GM23338 (cell line): Measurements from ENCODE around the gene GPR55. TPM values are rescaled to one million over a fixed set of nuclear protein-coding genes. Genes with fewer than 3 reads are reported as not detected.

Experiments used
- ATAC-seq: fragments of 200-7000 bp; cut with Tn5 transposase; 3 replicates; pipeline ENCODE4 v1.9.1; 2020
- DNase-seq: peaks from one replicate; pipeline ENCODE4 v3.0.0-alpha.2; 2015; ENCODE audit warnings: low spot score
- H2AFZ ChIP-seq: fragments of 200-600 bp; sonication (generic); 2 replicates; pipeline ENCODE4 v1.8.0; 2016; ENCODE audit warnings: antibody characterized with exemption, mild to moderate bottlenecking, moderate library complexity
- H3F3A ChIP-seq: fragments of 200-600 bp; sonication (generic); replicated peaks from 2 replicates; pipeline ENCODE4 v1.8.0; 2017; ENCODE audit warnings: antibody characterized with exemption, mixed run types, low read depth
- H3K27ac ChIP-seq: fragments of 200-600 bp; sonication (generic); 2 replicates; pipeline ENCODE4 v1.6.1; 2016; ENCODE audit warnings: low read depth
- H3K27me3 ChIP-seq: fragments of 200-600 bp; sonication (generic); 2 replicates; pipeline ENCODE4 v1.8.0; 2016; ENCODE audit warnings: mild to moderate bottlenecking, mixed run types, moderate library complexity; ENCODE audit not compliant: insufficient read depth
- H3K36me3 ChIP-seq: fragments of 200-600 bp; sonication (generic); 2 replicates; pipeline ENCODE4 v1.8.0; 2016; ENCODE audit warnings: mild to moderate bottlenecking; ENCODE audit not compliant: insufficient read depth
- H3K4me1 ChIP-seq: fragments of 200-600 bp; sonication (generic); 2 replicates; pipeline ENCODE4 v1.8.0; 2016; ENCODE audit warnings: mild to moderate bottlenecking, moderate library complexity; ENCODE audit not compliant: insufficient read depth
- H3K4me2 ChIP-seq: fragments of 200-600 bp; sonication (generic); 2 replicates; pipeline ENCODE4 v1.7.1; 2017; ENCODE audit warnings: mixed run types
- H3K4me3 ChIP-seq: fragments of 200-600 bp; sonication (generic); 2 replicates; pipeline ENCODE4 v1.6.1; 2016; ENCODE audit warnings: mixed run types
- H3K79me2 ChIP-seq: fragments of 200-600 bp; sonication (generic); replicated peaks from 2 replicates; pipeline ENCODE4 v1.8.0; 2017; ENCODE audit warnings: mild to moderate bottlenecking; ENCODE audit not compliant: insufficient read depth
- H3K9me2 ChIP-seq: fragments of 200-600 bp; sonication (generic); 2 replicates; pipeline ENCODE4 v1.8.0; 2017; ENCODE audit not compliant: insufficient read depth
- H4K20me1 ChIP-seq: fragments of 200-600 bp; sonication (generic); replicated peaks from 2 replicates; pipeline ENCODE4 v1.8.0; 2017; ENCODE audit warnings: mild to moderate bottlenecking; ENCODE audit not compliant: insufficient read depth
- H3K27ac Mint-ChIP-seq: 2 replicates; pipeline ENCODE4 v1.8.0; 2020; ENCODE audit warnings: inconsistent platforms, mild to moderate bottlenecking, moderate library complexity, mixed read lengths
- H3K27me3 Mint-ChIP-seq: 3 replicates; pipeline ENCODE4 v1.8.0; 2022; ENCODE audit warnings: low read depth, mild to moderate bottlenecking, moderate library complexity, mixed read lengths, inconsistent platforms; ENCODE audit not compliant: insufficient read depth, poor library complexity
- H3K36me3 Mint-ChIP-seq: 3 replicates; pipeline ENCODE4 v1.8.0; 2021; ENCODE audit warnings: low read depth, mild to moderate bottlenecking, inconsistent platforms, moderate library complexity, mixed read lengths
- H3K4me1 Mint-ChIP-seq: 3 replicates; pipeline ENCODE4 v1.8.0; 2020; ENCODE audit warnings: mild to moderate bottlenecking, inconsistent platforms, mixed read lengths
- H3K4me3 Mint-ChIP-seq: 3 replicates; pipeline ENCODE4 v1.8.0; 2021; ENCODE audit warnings: moderate library complexity, mild to moderate bottlenecking, inconsistent platforms, mixed read lengths
- H3K9me3 Mint-ChIP-seq: 3 replicates; pipeline ENCODE4 v1.8.0; 2020; ENCODE audit warnings: moderate library complexity, mild to moderate bottlenecking, inconsistent platforms, mixed read lengths
- CTCF ChIP-seq, 2 experiments: fragments of 200-600 bp in 1 of 2; sonication (generic) in 1 of 2; conservative IDR thresholded peaks; 2 replicates each; pipeline versions ENCODE4 v1.5.1 to v1.6.1; 2016 to 2017; ENCODE audit warnings: antibody characterized with exemption in 2 of 2, low read depth in 2 of 2, mild to moderate bottlenecking in 2 of 2, moderate library complexity in 1 of 2
- EZH2phosphoT487 ChIP-seq: fragments of 200-600 bp; sonication (generic); IDR thresholded peaks from one replicate; pipeline ENCODE4 v1.8.1; 2018; ENCODE audit warnings: antibody characterized with exemption; ENCODE audit not compliant: unreplicated experiment
- JUNB ChIP-seq: IDR thresholded peaks from one replicate; pipeline ENCODE4 v1.6.1; 2016; ENCODE audit warnings: antibody characterized with exemption; ENCODE audit not compliant: unreplicated experiment
- REST ChIP-seq: IDR thresholded peaks from one replicate; pipeline ENCODE4 v1.6.1; 2018; ENCODE audit warnings: antibody characterized with exemption; ENCODE audit not compliant: unreplicated experiment
- STAT1 ChIP-seq: IDR thresholded peaks from one replicate; pipeline ENCODE4 v1.6.1; 2016; ENCODE audit warnings: antibody characterized with exemption; ENCODE audit not compliant: unreplicated experiment
- ZNF114 ChIP-seq: fragments of 250-450 bp; sonication (Bioruptor Pico); IDR thresholded peaks from 2 replicates; pipeline ENCODE4 v1.5.0; 2020; ENCODE audit warnings: mild to moderate bottlenecking, moderate library complexity
- polyA plus RNA-seq: library from polyadenylated mRNA; unstranded; fragments of >200 nt; fragmentation: Nextera tagmentation; extraction: Ambion mirVana; gene quantifications from 2 replicates; pipeline ENCODE4 v1.2.1, GENCODE V29; 2016
- total RNA-seq: library from RNA; depleted of rRNA; stranded (reverse); fragments of >200 nt; shearing (Covaris generic); gene quantifications from 2 replicates; pipeline ENCODE4 v1.2.3, GENCODE V29; 2014
- TF ChIP-seq, protein P1 (sequence below): fragments of 250-450 bp; sonication (Bioruptor Pico); IDR thresholded peaks from 2 replicates; pipeline ENCODE4 v1.5.0; 2020; ENCODE audit warnings: mild to moderate bottlenecking, moderate library complexity

GPR55 gene
- total and polyA plus RNA-seq, 2 experiments from 2014 or later = not detected

- TF ChIP-seq, protein P1, sequence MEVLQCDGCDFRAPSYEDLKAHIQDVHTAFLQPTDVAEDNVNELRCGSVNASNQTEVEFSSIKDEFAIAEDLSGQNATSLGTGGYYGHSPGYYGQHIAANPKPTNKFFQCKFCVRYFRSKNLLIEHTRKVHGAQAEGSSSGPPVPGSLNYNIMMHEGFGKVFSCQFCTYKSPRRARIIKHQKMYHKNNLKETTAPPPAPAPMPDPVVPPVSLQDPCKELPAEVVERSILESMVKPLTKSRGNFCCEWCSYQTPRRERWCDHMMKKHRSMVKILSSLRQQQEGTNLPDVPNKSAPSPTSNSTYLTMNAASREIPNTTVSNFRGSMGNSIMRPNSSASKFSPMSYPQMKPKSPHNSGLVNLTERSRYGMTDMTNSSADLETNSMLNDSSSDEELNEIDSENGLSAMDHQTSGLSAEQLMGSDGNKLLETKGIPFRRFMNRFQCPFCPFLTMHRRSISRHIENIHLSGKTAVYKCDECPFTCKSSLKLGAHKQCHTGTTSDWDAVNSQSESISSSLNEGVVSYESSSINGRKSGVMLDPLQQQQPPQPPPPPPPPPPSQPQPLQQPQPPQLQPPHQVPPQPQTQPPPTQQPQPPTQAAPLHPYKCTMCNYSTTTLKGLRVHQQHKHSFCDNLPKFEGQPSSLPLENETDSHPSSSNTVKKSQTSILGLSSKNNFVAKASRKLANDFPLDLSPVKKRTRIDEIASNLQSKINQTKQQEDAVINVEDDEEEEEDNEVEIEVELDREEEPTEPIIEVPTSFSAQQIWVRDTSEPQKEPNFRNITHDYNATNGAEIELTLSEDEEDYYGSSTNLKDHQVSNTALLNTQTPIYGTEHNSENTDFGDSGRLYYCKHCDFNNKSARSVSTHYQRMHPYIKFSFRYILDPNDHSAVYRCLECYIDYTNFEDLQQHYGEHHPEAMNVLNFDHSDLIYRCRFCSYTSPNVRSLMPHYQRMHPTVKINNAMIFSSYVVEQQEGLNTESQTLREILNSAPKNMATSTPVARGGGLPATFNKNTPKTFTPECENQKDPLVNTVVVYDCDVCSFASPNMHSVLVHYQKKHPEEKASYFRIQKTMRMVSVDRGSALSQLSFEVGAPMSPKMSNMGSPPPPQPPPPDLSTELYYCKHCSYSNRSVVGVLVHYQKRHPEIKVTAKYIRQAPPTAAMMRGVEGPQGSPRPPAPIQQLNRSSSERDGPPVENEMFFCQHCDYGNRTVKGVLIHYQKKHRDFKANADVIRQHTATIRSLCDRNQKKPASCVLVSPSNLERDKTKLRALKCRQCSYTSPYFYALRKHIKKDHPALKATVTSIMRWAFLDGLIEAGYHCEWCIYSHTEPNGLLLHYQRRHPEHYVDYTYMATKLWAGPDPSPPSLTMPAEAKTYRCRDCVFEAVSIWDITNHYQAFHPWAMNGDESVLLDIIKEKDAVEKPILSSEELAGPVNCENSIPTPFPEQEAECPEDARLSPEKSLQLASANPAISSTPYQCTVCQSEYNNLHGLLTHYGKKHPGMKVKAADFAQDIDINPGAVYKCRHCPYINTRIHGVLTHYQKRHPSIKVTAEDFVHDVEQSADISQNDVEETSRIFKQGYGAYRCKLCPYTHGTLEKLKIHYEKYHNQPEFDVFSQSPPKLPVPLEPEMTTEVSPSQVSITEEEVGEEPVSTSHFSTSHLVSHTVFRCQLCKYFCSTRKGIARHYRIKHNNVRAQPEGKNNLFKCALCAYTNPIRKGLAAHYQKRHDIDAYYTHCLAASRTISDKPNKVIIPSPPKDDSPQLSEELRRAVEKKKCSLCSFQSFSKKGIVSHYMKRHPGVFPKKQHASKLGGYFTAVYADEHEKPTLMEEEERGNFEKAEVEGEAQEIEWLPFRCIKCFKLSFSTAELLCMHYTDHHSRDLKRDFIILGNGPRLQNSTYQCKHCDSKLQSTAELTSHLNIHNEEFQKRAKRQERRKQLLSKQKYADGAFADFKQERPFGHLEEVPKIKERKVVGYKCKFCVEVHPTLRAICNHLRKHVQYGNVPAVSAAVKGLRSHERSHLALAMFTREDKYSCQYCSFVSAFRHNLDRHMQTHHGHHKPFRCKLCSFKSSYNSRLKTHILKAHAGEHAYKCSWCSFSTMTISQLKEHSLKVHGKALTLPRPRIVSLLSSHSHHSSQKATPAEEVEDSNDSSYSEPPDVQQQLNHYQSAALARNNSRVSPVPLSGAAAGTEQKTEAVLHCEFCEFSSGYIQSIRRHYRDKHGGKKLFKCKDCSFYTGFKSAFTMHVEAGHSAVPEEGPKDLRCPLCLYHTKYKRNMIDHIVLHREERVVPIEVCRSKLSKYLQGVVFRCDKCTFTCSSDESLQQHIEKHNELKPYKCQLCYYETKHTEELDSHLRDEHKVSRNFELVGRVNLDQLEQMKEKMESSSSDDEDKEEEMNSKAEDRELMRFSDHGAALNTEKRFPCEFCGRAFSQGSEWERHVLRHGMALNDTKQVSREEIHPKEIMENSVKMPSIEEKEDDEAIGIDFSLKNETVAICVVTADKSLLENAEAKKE (CRISPR knock-in tag) = no peak
- TF ChIP-seq CTCF (conservative IDR thresholded peaks at IDR 0.05; ENCODE audit: low read depth in 2 of 2) = no peak
- no peak for TF ChIP-seq EZH2phosphoT487
- no peak for TF ChIP-seq STAT1
- no peak for TF ChIP-seq JUNB
Measured at GRCh38 chr2:230886671-230887071, 38.4 kb downstream of the GPR55 start (continued).

DNA sequence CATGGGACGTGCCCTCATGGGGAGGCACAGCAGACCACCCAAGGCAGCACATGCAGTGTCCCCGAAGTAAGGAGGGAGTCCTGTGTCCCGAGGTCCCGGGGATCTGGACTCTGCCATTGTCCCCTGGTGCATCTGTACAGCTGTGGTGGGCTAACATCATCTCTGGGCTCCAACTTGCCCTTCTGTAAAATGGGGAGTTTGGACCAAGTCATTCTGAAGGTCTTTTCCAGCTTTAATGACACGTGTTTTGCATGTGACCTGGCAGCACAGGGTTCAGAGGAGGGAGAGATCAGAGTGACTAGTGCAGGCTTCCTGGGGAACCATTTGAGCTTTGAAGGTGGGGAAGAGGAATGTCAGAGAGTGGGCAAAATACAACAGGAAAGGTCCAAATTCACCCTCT is 38.8 kb downstream of the GPR55 start:
- no peaks in the 10 kb centered on the region for H3K79me2 ChIP-seq
- peak overlapping the region; percentile 74 for H2AFZ ChIP-seq
- ATAC-seq = no peak; the same call in 1 of the 3 replicates
- no peaks in the 10 kb centered on the region for H3K9me3 Mint-ChIP-seq
- H3K27me3 ChIP-seq = no peaks in the 10 kb centered on the region
- peaks cover 24% of the 10 kb centered on the region for H3K4me1 Mint-ChIP-seq
- no peaks in the 10 kb centered on the region; the same call in 1 of the 2 replicates for H3K4me1 ChIP-seq
- H3K27ac ChIP-seq = no peak overlapping the region
- no peak overlapping the region for H3K4me2 ChIP-seq
- DNase-seq = no peak
- H3F3A ChIP-seq = no peaks in the 10 kb centered on the region
- peaks cover 2% of the 10 kb centered on the region for H3K27me3 Mint-ChIP-seq
- H3K27ac Mint-ChIP-seq = peak overlapping the region; percentile 12; the same call in 1 of the 2 replicates
- no peak overlapping the region for H3K4me3 Mint-ChIP-seq
- H4K20me1 ChIP-seq = no peaks in the 10 kb centered on the region
- H3K36me3 ChIP-seq = no peaks in the 10 kb centered on the region
- H3K4me3 ChIP-seq = no peak overlapping the region
- H3K36me3 Mint-ChIP-seq = no peaks in the 10 kb centered on the region; the same call in 2 of the 3 replicates
- H3K9me2 ChIP-seq = no peaks in the 10 kb centered on the region
- TF ChIP-seq EZH2phosphoT487 (no peak), CTCF (conservative IDR thresholded peaks at IDR 0.05; ENCODE audit: low read depth in 2 of 2) (no peak), STAT1 (no peak), REST (no peak), ZNF114 (no peak)
